SH-SY5Y (cell line): ENCODE results near the gene CXCR5.

Experiments used
- GATA2 ChIP-seq: IDR thresholded peaks from 2 replicates; pipeline ENCODE4 v1.6.1; 2011; ENCODE audit warnings: mild to moderate bottlenecking, low read depth, low read length
- GATA3 ChIP-seq: IDR thresholded peaks from 2 replicates; pipeline ENCODE4 v1.6.1; 2011; ENCODE audit warnings: low read depth, mild to moderate bottlenecking, low read length, moderate library complexity

DNA sequence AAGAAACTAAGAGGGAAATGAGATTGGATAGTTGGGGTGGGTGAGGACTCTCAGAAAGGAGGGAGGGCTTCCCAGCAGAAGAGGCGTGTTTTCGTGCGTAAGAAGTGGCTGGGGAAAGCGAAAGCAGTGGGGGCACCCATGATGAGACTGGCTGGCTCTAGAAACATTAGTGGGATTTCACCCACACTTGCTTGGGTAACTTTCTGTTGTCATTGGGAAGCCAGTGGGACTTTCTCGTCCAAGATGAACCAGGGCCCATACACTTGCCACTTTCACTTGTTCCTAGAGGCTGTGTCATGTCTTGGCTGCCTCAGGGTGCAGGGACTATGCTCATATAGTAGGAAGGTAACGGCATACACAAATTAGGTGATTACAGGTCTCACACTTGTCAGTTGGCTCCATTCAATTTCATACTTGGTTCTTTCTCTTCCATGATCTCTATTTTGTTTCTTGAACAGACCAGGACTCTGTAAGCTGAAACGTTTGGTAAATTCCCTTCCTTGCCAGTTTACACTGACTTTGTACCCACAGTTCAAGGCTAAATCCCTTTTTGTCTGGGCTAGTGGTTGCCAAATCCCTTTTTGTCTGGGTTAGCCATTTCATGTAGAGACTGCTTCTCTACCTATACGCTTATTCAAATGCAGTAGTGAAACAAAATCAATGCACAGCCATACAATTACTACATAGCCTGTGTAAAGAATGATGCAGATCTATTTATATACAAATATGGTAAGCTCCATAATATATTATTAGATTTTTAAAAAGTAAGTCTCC is 42.0 kb upstream of the CXCR5 start:
- TF ChIP-seq GATA3 (no peak), GATA2 (no peak)
